Measurements from ENCODE around the gene ADRA2C.

DNA sequence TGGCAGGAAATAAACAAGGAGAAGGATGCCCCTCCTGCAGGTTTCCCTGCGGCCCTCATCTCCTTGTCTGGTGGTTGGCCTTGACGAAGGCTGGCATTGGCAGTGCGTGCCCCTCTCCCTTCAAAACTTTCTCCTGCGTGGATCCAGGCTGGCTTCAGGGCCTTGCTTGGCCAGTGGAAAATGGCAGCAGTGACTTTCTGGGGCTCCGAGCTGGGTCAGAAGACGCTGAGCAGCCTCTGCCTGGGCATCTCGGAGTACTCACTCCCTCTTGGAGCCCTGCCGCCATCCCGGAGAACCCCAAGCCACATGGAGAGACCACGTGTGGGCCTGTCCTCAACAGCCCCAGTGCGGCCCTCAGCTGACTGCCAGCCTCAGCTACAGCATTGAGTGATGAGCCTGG lies 39.5 kb downstream of the ADRA2C start:
- TF ChIP-seq, protein P1, sequence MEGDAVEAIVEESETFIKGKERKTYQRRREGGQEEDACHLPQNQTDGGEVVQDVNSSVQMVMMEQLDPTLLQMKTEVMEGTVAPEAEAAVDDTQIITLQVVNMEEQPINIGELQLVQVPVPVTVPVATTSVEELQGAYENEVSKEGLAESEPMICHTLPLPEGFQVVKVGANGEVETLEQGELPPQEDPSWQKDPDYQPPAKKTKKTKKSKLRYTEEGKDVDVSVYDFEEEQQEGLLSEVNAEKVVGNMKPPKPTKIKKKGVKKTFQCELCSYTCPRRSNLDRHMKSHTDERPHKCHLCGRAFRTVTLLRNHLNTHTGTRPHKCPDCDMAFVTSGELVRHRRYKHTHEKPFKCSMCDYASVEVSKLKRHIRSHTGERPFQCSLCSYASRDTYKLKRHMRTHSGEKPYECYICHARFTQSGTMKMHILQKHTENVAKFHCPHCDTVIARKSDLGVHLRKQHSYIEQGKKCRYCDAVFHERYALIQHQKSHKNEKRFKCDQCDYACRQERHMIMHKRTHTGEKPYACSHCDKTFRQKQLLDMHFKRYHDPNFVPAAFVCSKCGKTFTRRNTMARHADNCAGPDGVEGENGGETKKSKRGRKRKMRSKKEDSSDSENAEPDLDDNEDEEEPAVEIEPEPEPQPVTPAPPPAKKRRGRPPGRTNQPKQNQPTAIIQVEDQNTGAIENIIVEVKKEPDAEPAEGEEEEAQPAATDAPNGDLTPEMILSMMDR (IDR thresholded peaks at IDR 0.05), result no peak
- no peak for TF ChIP-seq POLR2A (IDR thresholded peaks at IDR 0.05)
